ENCODE measurements around the gene PPP1R37. TPM values are rescaled to one million over a fixed set of nuclear protein-coding genes. Genes with fewer than 3 reads are reported as not detected.
A peak's percentile ranks its signal among the peaks of the same experiment; 100 is the strongest.

PPP1R37 gene
- total and polyA plus RNA-seq, 2 of the 13 experiments (the other 11 are each of a cell fraction or from before 2014, with no cell fraction given), result 9.0 to 14.3 TPM

GRCh38 chr19:45099467-45100191 is 6.7 kb downstream of the PPP1R37 start (continued):
- TF ChIP-seq DBP (CRISPR knock-in tag; IDR thresholded peaks at IDR 0.05; ENCODE audit: not compliant biosample characterization) (no peak), FIP1L1 (IDR thresholded peaks at IDR 0.05; ENCODE audit: borderline replicate concordance, insufficient read depth, low read depth, low read length) (no peak), ZBTB37 (CRISPR knock-in tag; IDR thresholded peaks at IDR 0.05) (no peak), ZNF768 (CRISPR knock-in tag; IDR thresholded peaks at IDR 0.05) (no peak), YY1 (IDR thresholded peaks at IDR 0.05; ENCODE audit: insufficient read depth, insufficient replicate concordance, low read depth, low read length) (no peak), HOXA7 (CRISPR knock-in tag; IDR thresholded peaks at IDR 0.05) (no peak), IKZF5 (CRISPR knock-in tag; IDR thresholded peaks at IDR 0.05) (peak; percentile 18; the same call in 1 of the 2 replicates), ESRRA (CRISPR knock-in tag; IDR thresholded peaks at IDR 0.05; ENCODE audit: low read depth) (no peak; the same call in 1 of the 2 replicates), ZBTB40 (IDR thresholded peaks at IDR 0.05) (no peak), ZBTB40 (CRISPR knock-in tag; IDR thresholded peaks at IDR 0.05) (no peak), ZNF891 (CRISPR knock-in tag; IDR thresholded peaks at IDR 0.05) (0 out of 2 replicates have a peak, but pooled peaks have one; percentile 20), TFAP4 (IDR thresholded peaks at IDR 0.05; ENCODE audit: borderline replicate concordance, low read depth) (no peak), ZNF296 (CRISPR knock-in tag; conservative IDR thresholded peaks at IDR 0.05) (no peak), ZSCAN31 (CRISPR knock-in tag; IDR thresholded peaks at IDR 0.05; ENCODE audit: low read depth) (no peak), CREBL2 (CRISPR knock-in tag; IDR thresholded peaks at IDR 0.05; ENCODE audit: borderline replicate concordance) (no peak)

Measured in HepG2 (cell line).